C4-2B (cell line): Measurements from ENCODE around the gene MESP1.

Source experiments
- CTCF ChIP-seq: fragments of 450-650 bp; conservative IDR thresholded peaks from 2 replicates; pipeline ENCODE4 v1.5.1; 2017; ENCODE audit warnings: mild to moderate bottlenecking
- ZFX ChIP-seq: fragments of 450-650 bp; IDR thresholded peaks from 2 replicates; pipeline ENCODE4 v1.6.1; 2017

- TF ChIP-seq CTCF: no peak
- TF ChIP-seq ZFX: no peak
Measured at GRCh38 chr15:89758283-89758682, 7.2 kb upstream of the MESP1 start.
